GM23338 (cell line): Measurements from ENCODE around the gene IGIP. TPM values are rescaled to one million over a fixed set of nuclear protein-coding genes. Genes with fewer than 3 reads are reported as not detected.

Experiments
- ATAC-seq: fragments of 200-7000 bp; cut with Tn5 transposase; 3 replicates; pipeline ENCODE4 v1.9.1; 2020
- DNase-seq: peaks from one replicate; pipeline ENCODE4 v3.0.0-alpha.2; 2015; ENCODE audit warnings: low spot score
- H2AFZ ChIP-seq: fragments of 200-600 bp; sonication (generic); 2 replicates; pipeline ENCODE4 v1.8.0; 2016; ENCODE audit warnings: antibody characterized with exemption, mild to moderate bottlenecking, moderate library complexity
- H3F3A ChIP-seq: fragments of 200-600 bp; sonication (generic); replicated peaks from 2 replicates; pipeline ENCODE4 v1.8.0; 2017; ENCODE audit warnings: antibody characterized with exemption, mixed run types, low read depth
- H3K27ac ChIP-seq: fragments of 200-600 bp; sonication (generic); 2 replicates; pipeline ENCODE4 v1.6.1; 2016; ENCODE audit warnings: low read depth
- H3K27me3 ChIP-seq: fragments of 200-600 bp; sonication (generic); 2 replicates; pipeline ENCODE4 v1.8.0; 2016; ENCODE audit warnings: mild to moderate bottlenecking, mixed run types, moderate library complexity; ENCODE audit not compliant: insufficient read depth
- H3K36me3 ChIP-seq: fragments of 200-600 bp; sonication (generic); 2 replicates; pipeline ENCODE4 v1.8.0; 2016; ENCODE audit warnings: mild to moderate bottlenecking; ENCODE audit not compliant: insufficient read depth
- H3K4me1 ChIP-seq: fragments of 200-600 bp; sonication (generic); 2 replicates; pipeline ENCODE4 v1.8.0; 2016; ENCODE audit warnings: mild to moderate bottlenecking, moderate library complexity; ENCODE audit not compliant: insufficient read depth
- H3K4me2 ChIP-seq: fragments of 200-600 bp; sonication (generic); 2 replicates; pipeline ENCODE4 v1.7.1; 2017; ENCODE audit warnings: mixed run types
- H3K4me3 ChIP-seq: fragments of 200-600 bp; sonication (generic); 2 replicates; pipeline ENCODE4 v1.6.1; 2016; ENCODE audit warnings: mixed run types
- H3K79me2 ChIP-seq: fragments of 200-600 bp; sonication (generic); replicated peaks from 2 replicates; pipeline ENCODE4 v1.8.0; 2017; ENCODE audit warnings: mild to moderate bottlenecking; ENCODE audit not compliant: insufficient read depth
- H3K9me2 ChIP-seq: fragments of 200-600 bp; sonication (generic); 2 replicates; pipeline ENCODE4 v1.8.0; 2017; ENCODE audit not compliant: insufficient read depth
- H4K20me1 ChIP-seq: fragments of 200-600 bp; sonication (generic); replicated peaks from 2 replicates; pipeline ENCODE4 v1.8.0; 2017; ENCODE audit warnings: mild to moderate bottlenecking; ENCODE audit not compliant: insufficient read depth
- H3K27ac Mint-ChIP-seq: 2 replicates; pipeline ENCODE4 v1.8.0; 2020; ENCODE audit warnings: inconsistent platforms, mild to moderate bottlenecking, moderate library complexity, mixed read lengths
- H3K27me3 Mint-ChIP-seq: 3 replicates; pipeline ENCODE4 v1.8.0; 2022; ENCODE audit warnings: low read depth, mild to moderate bottlenecking, moderate library complexity, mixed read lengths, inconsistent platforms; ENCODE audit not compliant: insufficient read depth, poor library complexity
- H3K36me3 Mint-ChIP-seq: 3 replicates; pipeline ENCODE4 v1.8.0; 2021; ENCODE audit warnings: low read depth, mild to moderate bottlenecking, inconsistent platforms, moderate library complexity, mixed read lengths
- H3K4me1 Mint-ChIP-seq: 3 replicates; pipeline ENCODE4 v1.8.0; 2020; ENCODE audit warnings: mild to moderate bottlenecking, inconsistent platforms, mixed read lengths
- H3K4me3 Mint-ChIP-seq: 3 replicates; pipeline ENCODE4 v1.8.0; 2021; ENCODE audit warnings: moderate library complexity, mild to moderate bottlenecking, inconsistent platforms, mixed read lengths
- H3K9me3 Mint-ChIP-seq: 3 replicates; pipeline ENCODE4 v1.8.0; 2020; ENCODE audit warnings: moderate library complexity, mild to moderate bottlenecking, inconsistent platforms, mixed read lengths
- CTCF ChIP-seq, 2 experiments: fragments of 200-600 bp in 1 of 2; sonication (generic) in 1 of 2; conservative IDR thresholded peaks; 2 replicates each; pipeline versions ENCODE4 v1.5.1 to v1.6.1; 2016 to 2017; ENCODE audit warnings: antibody characterized with exemption in 2 of 2, low read depth in 2 of 2, mild to moderate bottlenecking in 2 of 2, moderate library complexity in 1 of 2
- POLR2AphosphoS5 ChIP-seq: IDR thresholded peaks from 2 replicates; pipeline ENCODE4 v1.6.1; 2016; ENCODE audit warnings: antibody characterized with exemption, low read depth
- ZNF114 ChIP-seq: fragments of 250-450 bp; sonication (Bioruptor Pico); IDR thresholded peaks from 2 replicates; pipeline ENCODE4 v1.5.0; 2020; ENCODE audit warnings: mild to moderate bottlenecking, moderate library complexity
- polyA plus RNA-seq: library from polyadenylated mRNA; unstranded; fragments of >200 nt; fragmentation: Nextera tagmentation; extraction: Ambion mirVana; gene quantifications from 2 replicates; pipeline ENCODE4 v1.2.1, GENCODE V29; 2016
- total RNA-seq: library from RNA; depleted of rRNA; stranded (reverse); fragments of >200 nt; shearing (Covaris generic); gene quantifications from 2 replicates; pipeline ENCODE4 v1.2.3, GENCODE V29; 2014
- TF ChIP-seq, protein P1 (sequence below): fragments of 250-450 bp; sonication (Bioruptor Pico); IDR thresholded peaks from 2 replicates; pipeline ENCODE4 v1.5.0; 2020; ENCODE audit warnings: mild to moderate bottlenecking, moderate library complexity
- TF ChIP-seq, protein P2 (sequence below): IDR thresholded peaks from one replicate; pipeline ENCODE4 v1.6.1; 2018; ENCODE audit warnings: antibody characterized with exemption; ENCODE audit not compliant: unreplicated experiment

IGIP gene
- total and polyA plus RNA-seq, 2 experiments from 2014 or later: 0.21 to 0.38 TPM

DNA sequence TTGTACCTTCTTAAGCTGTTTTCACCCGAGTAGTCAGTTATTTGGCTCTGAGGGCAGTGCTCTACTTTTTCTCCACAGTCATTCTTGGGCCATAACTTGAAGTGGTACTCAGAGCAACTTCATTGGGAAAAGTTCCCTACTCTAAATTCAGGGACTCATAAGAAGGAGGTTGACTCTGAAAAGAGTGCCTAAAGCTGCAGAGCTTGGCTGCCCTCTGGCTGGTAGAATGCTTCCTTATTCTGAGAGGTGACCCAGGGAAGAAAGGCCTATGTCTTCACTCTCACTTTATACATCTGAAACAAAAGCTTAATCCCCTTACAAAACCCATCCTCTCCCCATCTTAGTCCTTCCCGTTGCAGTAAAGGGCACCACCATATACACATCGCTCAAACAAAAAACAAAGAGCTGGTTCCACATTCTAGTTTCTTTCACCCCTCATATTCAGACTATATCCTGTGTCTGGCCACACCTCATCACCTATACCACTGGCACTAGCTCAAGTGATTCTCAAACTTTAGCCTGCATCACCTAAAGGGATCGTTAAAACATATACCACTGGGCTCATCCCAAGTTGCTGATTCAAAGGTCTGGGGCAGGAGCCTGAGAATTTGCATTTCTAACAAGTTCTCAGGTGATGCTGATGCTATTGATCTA lies 7.9 kb downstream of the IGIP start:
- Histone ChIP-seq H3K27me3 (no peaks in the 10 kb centered on the region), H3K79me2 (no peaks in the 10 kb centered on the region), H3K4me3 (no peak overlapping the region), H3K27ac (no peak overlapping the region), H3F3A (no peaks in the 10 kb centered on the region), H4K20me1 (no peaks in the 10 kb centered on the region), H3K4me2 (no peak overlapping the region), H3K36me3 (no peaks in the 10 kb centered on the region), H3K9me2 (no peaks in the 10 kb centered on the region), H2AFZ (no peak overlapping the region), H3K4me1 (peaks cover 6% of the 10 kb centered on the region)
- ATAC-seq (no peak), DNase-seq (no peak)
- TF ChIP-seq CTCF (conservative IDR thresholded peaks at IDR 0.05; ENCODE audit: low read depth in 2 of 2) (peak in 1 of 2 experiments; percentile 39; a peak in 2 of 4 replicates), ZNF114 (CRISPR knock-in tag) (no peak), POLR2AphosphoS5 (no peak)
- TF ChIP-seq, protein P1, sequence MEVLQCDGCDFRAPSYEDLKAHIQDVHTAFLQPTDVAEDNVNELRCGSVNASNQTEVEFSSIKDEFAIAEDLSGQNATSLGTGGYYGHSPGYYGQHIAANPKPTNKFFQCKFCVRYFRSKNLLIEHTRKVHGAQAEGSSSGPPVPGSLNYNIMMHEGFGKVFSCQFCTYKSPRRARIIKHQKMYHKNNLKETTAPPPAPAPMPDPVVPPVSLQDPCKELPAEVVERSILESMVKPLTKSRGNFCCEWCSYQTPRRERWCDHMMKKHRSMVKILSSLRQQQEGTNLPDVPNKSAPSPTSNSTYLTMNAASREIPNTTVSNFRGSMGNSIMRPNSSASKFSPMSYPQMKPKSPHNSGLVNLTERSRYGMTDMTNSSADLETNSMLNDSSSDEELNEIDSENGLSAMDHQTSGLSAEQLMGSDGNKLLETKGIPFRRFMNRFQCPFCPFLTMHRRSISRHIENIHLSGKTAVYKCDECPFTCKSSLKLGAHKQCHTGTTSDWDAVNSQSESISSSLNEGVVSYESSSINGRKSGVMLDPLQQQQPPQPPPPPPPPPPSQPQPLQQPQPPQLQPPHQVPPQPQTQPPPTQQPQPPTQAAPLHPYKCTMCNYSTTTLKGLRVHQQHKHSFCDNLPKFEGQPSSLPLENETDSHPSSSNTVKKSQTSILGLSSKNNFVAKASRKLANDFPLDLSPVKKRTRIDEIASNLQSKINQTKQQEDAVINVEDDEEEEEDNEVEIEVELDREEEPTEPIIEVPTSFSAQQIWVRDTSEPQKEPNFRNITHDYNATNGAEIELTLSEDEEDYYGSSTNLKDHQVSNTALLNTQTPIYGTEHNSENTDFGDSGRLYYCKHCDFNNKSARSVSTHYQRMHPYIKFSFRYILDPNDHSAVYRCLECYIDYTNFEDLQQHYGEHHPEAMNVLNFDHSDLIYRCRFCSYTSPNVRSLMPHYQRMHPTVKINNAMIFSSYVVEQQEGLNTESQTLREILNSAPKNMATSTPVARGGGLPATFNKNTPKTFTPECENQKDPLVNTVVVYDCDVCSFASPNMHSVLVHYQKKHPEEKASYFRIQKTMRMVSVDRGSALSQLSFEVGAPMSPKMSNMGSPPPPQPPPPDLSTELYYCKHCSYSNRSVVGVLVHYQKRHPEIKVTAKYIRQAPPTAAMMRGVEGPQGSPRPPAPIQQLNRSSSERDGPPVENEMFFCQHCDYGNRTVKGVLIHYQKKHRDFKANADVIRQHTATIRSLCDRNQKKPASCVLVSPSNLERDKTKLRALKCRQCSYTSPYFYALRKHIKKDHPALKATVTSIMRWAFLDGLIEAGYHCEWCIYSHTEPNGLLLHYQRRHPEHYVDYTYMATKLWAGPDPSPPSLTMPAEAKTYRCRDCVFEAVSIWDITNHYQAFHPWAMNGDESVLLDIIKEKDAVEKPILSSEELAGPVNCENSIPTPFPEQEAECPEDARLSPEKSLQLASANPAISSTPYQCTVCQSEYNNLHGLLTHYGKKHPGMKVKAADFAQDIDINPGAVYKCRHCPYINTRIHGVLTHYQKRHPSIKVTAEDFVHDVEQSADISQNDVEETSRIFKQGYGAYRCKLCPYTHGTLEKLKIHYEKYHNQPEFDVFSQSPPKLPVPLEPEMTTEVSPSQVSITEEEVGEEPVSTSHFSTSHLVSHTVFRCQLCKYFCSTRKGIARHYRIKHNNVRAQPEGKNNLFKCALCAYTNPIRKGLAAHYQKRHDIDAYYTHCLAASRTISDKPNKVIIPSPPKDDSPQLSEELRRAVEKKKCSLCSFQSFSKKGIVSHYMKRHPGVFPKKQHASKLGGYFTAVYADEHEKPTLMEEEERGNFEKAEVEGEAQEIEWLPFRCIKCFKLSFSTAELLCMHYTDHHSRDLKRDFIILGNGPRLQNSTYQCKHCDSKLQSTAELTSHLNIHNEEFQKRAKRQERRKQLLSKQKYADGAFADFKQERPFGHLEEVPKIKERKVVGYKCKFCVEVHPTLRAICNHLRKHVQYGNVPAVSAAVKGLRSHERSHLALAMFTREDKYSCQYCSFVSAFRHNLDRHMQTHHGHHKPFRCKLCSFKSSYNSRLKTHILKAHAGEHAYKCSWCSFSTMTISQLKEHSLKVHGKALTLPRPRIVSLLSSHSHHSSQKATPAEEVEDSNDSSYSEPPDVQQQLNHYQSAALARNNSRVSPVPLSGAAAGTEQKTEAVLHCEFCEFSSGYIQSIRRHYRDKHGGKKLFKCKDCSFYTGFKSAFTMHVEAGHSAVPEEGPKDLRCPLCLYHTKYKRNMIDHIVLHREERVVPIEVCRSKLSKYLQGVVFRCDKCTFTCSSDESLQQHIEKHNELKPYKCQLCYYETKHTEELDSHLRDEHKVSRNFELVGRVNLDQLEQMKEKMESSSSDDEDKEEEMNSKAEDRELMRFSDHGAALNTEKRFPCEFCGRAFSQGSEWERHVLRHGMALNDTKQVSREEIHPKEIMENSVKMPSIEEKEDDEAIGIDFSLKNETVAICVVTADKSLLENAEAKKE (CRISPR knock-in tag): no peak
- TF ChIP-seq, protein P2, sequence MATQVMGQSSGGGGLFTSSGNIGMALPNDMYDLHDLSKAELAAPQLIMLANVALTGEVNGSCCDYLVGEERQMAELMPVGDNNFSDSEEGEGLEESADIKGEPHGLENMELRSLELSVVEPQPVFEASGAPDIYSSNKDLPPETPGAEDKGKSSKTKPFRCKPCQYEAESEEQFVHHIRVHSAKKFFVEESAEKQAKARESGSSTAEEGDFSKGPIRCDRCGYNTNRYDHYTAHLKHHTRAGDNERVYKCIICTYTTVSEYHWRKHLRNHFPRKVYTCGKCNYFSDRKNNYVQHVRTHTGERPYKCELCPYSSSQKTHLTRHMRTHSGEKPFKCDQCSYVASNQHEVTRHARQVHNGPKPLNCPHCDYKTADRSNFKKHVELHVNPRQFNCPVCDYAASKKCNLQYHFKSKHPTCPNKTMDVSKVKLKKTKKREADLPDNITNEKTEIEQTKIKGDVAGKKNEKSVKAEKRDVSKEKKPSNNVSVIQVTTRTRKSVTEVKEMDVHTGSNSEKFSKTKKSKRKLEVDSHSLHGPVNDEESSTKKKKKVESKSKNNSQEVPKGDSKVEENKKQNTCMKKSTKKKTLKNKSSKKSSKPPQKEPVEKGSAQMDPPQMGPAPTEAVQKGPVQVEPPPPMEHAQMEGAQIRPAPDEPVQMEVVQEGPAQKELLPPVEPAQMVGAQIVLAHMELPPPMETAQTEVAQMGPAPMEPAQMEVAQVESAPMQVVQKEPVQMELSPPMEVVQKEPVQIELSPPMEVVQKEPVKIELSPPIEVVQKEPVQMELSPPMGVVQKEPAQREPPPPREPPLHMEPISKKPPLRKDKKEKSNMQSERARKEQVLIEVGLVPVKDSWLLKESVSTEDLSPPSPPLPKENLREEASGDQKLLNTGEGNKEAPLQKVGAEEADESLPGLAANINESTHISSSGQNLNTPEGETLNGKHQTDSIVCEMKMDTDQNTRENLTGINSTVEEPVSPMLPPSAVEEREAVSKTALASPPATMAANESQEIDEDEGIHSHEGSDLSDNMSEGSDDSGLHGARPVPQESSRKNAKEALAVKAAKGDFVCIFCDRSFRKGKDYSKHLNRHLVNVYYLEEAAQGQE: no peak
- Mint-ChIP-seq H3K9me3 (no peaks in the 10 kb centered on the region), H3K27ac (no peak overlapping the region), H3K4me3 (no peak overlapping the region), H3K27me3 (no peaks in the 10 kb centered on the region), H3K4me1 (peaks cover 18% of the 10 kb centered on the region), H3K36me3 (no peaks in the 10 kb centered on the region)
